DND-41 (cell line): ENCODE results near the gene SRD5A1.

ENCODE experiments used
- CTCF ChIP-seq: IDR thresholded peaks from 2 replicates; pipeline ENCODE4 v1.5.1; 2012; ENCODE audit warnings: borderline replicate concordance, low read length, moderate library complexity, mild to moderate bottlenecking; ENCODE audit not compliant: poor library complexity, severe bottlenecking; ENCODE audit errors: extremely low read depth
- EZH2 ChIP-seq: IDR thresholded peaks from 3 replicates; pipeline ENCODE4 v1.6.1; 2012; ENCODE audit warnings: borderline replicate concordance, low read depth, mild to moderate bottlenecking, moderate library complexity, low read length, inconsistent platforms; ENCODE audit not compliant: severe bottlenecking

- TF ChIP-seq CTCF, result no peak
- no peak for TF ChIP-seq EZH2
Measured at GRCh38 chr5:6701491-6701890, 68.3 kb downstream of the SRD5A1 start.
